ENCODE results near the gene MAML3. TPM values are rescaled to one million over a fixed set of nuclear protein-coding genes. Genes with fewer than 3 reads are reported as not detected.

MAML3 gene
- total RNA-seq, 5 donors from 2014 or later (not counting 1 experiment from before 2014, with no cell fraction given), result 2.0 to 3.4 (median 2.7) TPM

DNA sequence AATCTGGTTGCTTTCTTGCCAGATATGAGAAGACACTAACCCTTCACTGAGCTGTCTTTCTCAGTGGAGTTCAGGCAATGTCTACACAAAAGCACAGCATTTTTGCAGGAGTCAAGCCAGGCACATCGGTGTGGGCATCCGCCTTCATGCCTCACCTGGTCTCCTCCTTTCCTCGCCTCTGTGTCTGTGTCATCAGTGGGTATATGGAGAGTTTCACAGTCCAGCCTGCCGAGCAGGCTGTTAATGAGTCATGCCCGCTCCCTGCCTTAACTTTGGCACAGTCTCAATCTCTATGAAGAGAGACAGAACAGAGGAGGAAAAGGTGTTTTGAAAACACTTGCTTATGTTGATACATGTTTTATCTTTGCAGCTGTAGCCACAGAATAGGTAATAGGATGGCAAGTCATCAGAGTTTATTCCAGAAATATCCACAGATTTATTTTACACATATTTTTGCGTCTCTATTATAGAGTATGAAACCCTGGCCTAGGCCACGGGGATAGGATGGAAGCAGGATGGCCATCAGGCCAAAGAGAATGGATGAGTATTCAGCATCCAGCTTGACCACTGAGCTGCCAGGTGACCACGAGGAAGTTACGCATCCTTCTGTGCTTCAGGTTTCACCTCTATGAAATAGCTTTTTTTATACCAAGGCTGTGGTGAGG is 32.8 kb upstream of the MAML3 start:
- Histone ChIP-seq H3K4me3 (ENCODE audit: control insufficient read depth in 1 of 2, extremely low read depth in 1 of 2, low read length in 1 of 2) (no peak overlapping the region), H3K4me1 (ENCODE audit: control insufficient read depth in 1 of 2, extremely low read depth in 1 of 2, insufficient read depth in 2 of 2, low read length in 2 of 2) (no peaks in the 10 kb centered on the region), H3K9me3 (no peaks in the 10 kb centered on the region), H3K36me3 (ENCODE audit: control insufficient read depth in 2 of 2, extremely low read depth in 1 of 2, insufficient read depth in 1 of 2, low read length in 1 of 2) (no peaks in the 10 kb centered on the region), H3K27me3 (replicated peaks in 1 of 2; ENCODE audit: control insufficient read depth in 2 of 2, extremely low read depth in 1 of 2, insufficient read depth in 2 of 2, low read length in 1 of 2) (no peaks in the 10 kb centered on the region), H3K27ac (ENCODE audit: low read length) (no peak overlapping the region)
- Mint-ChIP-seq H3K9me3 (no peaks in the 10 kb centered on the region), H3K27me3 (no peaks in the 10 kb centered on the region), H3K4me3 (no peak overlapping the region), H3K36me3 (no peaks in the 10 kb centered on the region), H3K4me1 (no peaks in the 10 kb centered on the region), H3K27ac (no peak overlapping the region)
- ChIA-PET CTCF (no interaction called here), POLR2A (interaction anchor here in 1 of 2 donors (0.6 kb wide), 2 partner anchors 11 to 1128 kb away, joined by 3 read pairs; no protein-coding TSS in a partner anchor)
- 75% methylated on average over 1 of the region's 9 CpGs for WGBS (ENCODE audit: insufficient coverage)
- ATAC-seq (replicated peaks in 1 of 4), result no peak
- DNase-seq, result no peak

DNA sequence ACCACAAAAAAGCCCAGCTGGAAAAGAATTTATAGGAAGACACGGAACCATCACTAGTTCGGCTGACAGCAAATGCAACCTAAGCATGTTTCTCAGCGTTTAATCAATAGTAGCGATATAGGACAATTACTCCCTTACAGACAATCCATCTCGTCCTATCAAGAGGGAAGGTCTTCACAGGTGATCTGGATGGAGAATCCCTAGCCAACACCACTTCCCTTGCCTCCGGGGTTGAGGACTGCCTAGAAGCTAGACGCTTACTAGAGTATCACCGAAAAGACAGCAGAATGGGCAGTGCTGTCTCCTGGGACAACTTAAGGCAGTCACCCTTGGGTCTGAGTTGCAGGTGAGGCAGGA is 32.1 kb upstream of the MAML3 start:
- Histone ChIP-seq H3K9me3 (no peaks in the 10 kb centered on the region), H3K4me3 (ENCODE audit: control insufficient read depth in 1 of 2, extremely low read depth in 1 of 2, low read length in 1 of 2) (no peak overlapping the region), H3K27ac (ENCODE audit: low read length) (no peak overlapping the region), H3K4me1 (ENCODE audit: control insufficient read depth in 1 of 2, extremely low read depth in 1 of 2, insufficient read depth in 2 of 2, low read length in 2 of 2) (no peaks in the 10 kb centered on the region), H3K27me3 (replicated peaks in 1 of 2; ENCODE audit: control insufficient read depth in 2 of 2, extremely low read depth in 1 of 2, insufficient read depth in 2 of 2, low read length in 1 of 2) (no peaks in the 10 kb centered on the region), H3K36me3 (ENCODE audit: control insufficient read depth in 2 of 2, extremely low read depth in 1 of 2, insufficient read depth in 1 of 2, low read length in 1 of 2) (no peaks in the 10 kb centered on the region)
- Mint-ChIP-seq H3K4me1 (no peaks in the 10 kb centered on the region), H3K36me3 (no peaks in the 10 kb centered on the region), H3K27me3 (no peaks in the 10 kb centered on the region), H3K4me3 (no peak overlapping the region), H3K27ac (no peak overlapping the region), H3K9me3 (no peaks in the 10 kb centered on the region)
- ATAC-seq (replicated peaks in 1 of 4), result no peak
- ChIA-PET CTCF (no interaction called here), POLR2A (no interaction called here)
- WGBS (ENCODE audit: insufficient coverage), result 91% methylated on average over 6 of the region's 8 CpGs
- DNase-seq, result no peak

DNA sequence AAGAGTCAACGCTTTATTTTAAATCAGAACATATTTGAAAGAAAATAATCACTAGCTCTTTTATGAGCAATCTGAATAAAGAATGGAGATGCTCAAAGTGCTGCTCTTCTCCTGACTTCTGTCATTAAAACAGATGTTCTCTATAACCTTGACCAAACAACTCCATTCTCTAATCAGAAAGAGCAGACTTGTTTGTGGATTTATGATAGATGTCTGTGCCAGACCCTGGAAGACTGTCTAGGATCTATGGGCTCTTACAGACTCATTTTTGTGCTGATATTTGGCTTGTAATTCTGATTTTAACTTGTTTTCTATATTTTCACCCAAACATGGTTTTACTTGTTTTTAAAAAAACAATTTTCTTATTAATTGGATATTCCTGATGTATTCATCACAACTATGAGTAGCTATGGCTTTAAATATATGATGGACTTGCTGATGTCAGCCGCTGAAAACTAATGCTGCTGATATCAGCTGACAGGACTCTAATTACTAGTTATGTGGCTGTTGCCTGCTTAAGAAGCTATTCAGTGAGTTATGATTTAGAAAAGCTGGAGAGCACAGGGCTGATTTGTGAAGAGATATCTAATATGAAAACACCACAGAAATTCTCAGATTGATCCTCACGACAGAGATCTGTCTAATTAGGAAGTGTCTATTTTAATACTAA is 31.6 kb upstream of the MAML3 start:
- Mint-ChIP-seq H3K27ac (no peak overlapping the region), H3K4me3 (no peak overlapping the region), H3K27me3 (no peaks in the 10 kb centered on the region), H3K9me3 (no peaks in the 10 kb centered on the region), H3K4me1 (no peaks in the 10 kb centered on the region), H3K36me3 (no peaks in the 10 kb centered on the region)
- ChIA-PET CTCF (no interaction called here), POLR2A (no interaction called here)
- H3K27ac ChIP-seq (ENCODE audit: low read length), result no peak overlapping the region
- H3K4me3 ChIP-seq (ENCODE audit: control insufficient read depth in 1 of 2, extremely low read depth in 1 of 2, low read length in 1 of 2), result no peak overlapping the region
- ATAC-seq (replicated peaks in 1 of 4) (no peak), DNase-seq (no peak)
- H3K4me1 ChIP-seq (ENCODE audit: control insufficient read depth in 1 of 2, extremely low read depth in 1 of 2, insufficient read depth in 2 of 2, low read length in 2 of 2), result no peaks in the 10 kb centered on the region
- no peaks in the 10 kb centered on the region for H3K9me3 ChIP-seq
- no CpG with 5 or more reads among the region's 3 CpGs for WGBS (ENCODE audit: insufficient coverage)
- H3K27me3 ChIP-seq (replicated peaks in 1 of 2; ENCODE audit: control insufficient read depth in 2 of 2, extremely low read depth in 1 of 2, insufficient read depth in 2 of 2, low read length in 1 of 2), result no peaks in the 10 kb centered on the region
- no peaks in the 10 kb centered on the region for H3K36me3 ChIP-seq (ENCODE audit: control insufficient read depth in 2 of 2, extremely low read depth in 1 of 2, insufficient read depth in 1 of 2, low read length in 1 of 2)

DNA sequence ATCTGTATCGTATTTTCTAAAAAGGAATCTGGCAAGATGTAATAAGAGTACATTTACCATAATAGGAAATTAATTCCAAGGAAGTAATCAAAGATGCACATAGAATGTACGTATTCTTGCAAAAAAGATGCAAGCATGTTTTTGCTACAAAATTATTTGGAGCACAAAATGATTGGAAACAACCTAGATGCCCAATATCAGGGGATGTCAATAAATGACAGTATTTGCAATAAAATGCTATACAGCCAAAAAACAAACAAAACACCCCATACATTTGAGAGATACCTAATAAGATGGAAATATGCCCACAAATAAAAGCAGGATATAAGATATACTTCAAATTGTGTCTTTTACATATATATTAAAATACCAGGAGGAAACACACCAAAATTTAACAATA is 29.3 kb upstream of the MAML3 start:
- CTCF ChIA-PET, result interaction anchor here in 1 of 2 donors (0.6 kb wide), 1 partner anchor 110 kb away, joined by 3 read pairs; no protein-coding TSS in a partner anchor
- H3K27me3 Mint-ChIP-seq, result peaks cover 0 to 3% of the 10 kb centered on the region in 2 donors
- POLR2A ChIA-PET, result no interaction called here

DNA sequence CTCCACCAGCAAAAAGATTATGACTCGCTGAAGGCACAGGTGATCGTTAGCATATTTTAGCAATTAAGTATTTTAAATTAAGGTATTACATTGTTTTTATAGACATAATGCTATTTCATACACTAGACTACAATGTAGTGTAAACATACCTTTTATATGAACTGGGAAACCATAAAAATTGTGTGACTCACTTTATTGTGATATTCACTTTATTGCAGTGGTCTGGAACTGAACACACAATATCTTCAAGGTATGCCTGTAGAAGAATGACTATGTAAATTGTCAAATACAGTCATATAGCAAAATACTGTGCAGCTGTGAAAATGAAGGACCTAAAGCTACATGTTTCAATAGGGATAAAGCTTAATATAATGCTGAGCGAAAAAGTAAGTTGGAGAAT is 26.6 kb upstream of the MAML3 start:
- ATAC-seq (replicated peaks in 1 of 4), result no peak
- Histone ChIP-seq H3K36me3 (ENCODE audit: control insufficient read depth in 2 of 2, extremely low read depth in 1 of 2, insufficient read depth in 1 of 2, low read length in 1 of 2) (no peaks in the 10 kb centered on the region), H3K9me3 (no peaks in the 10 kb centered on the region), H3K4me3 (ENCODE audit: control insufficient read depth in 1 of 2, extremely low read depth in 1 of 2, low read length in 1 of 2) (no peak overlapping the region), H3K4me1 (ENCODE audit: control insufficient read depth in 1 of 2, extremely low read depth in 1 of 2, insufficient read depth in 2 of 2, low read length in 2 of 2) (no peaks in the 10 kb centered on the region), H3K27ac (ENCODE audit: low read length) (no peak overlapping the region), H3K27me3 (replicated peaks in 1 of 2; ENCODE audit: control insufficient read depth in 2 of 2, extremely low read depth in 1 of 2, insufficient read depth in 2 of 2, low read length in 1 of 2) (peaks cover 0 to 4% of the 10 kb centered on the region in 2 experiments)
- no CpG with 5 or more reads among the region's 3 CpGs for WGBS (ENCODE audit: insufficient coverage)
- Mint-ChIP-seq H3K4me1 (no peaks in the 10 kb centered on the region), H3K9me3 (no peaks in the 10 kb centered on the region), H3K4me3 (no peak overlapping the region), H3K27ac (no peak overlapping the region), H3K36me3 (no peaks in the 10 kb centered on the region), H3K27me3 (peaks cover 0 to 8% of the 10 kb centered on the region in 2 donors)
- DNase-seq, result no peak
- CTCF ChIA-PET, result no interaction called here
- POLR2A ChIA-PET, result interaction anchor here in 1 of 2 donors (0.6 kb wide), 1 partner anchor 16 kb away, joined by 3 read pairs; no protein-coding TSS in a partner anchor

More for the DNA sequence above, 29.3 kb upstream of the MAML3 start:
- Histone ChIP-seq H3K27ac (ENCODE audit: low read length) (no peak overlapping the region), H3K9me3 (no peaks in the 10 kb centered on the region), H3K4me1 (ENCODE audit: control insufficient read depth in 1 of 2, extremely low read depth in 1 of 2, insufficient read depth in 2 of 2, low read length in 2 of 2) (no peaks in the 10 kb centered on the region), H3K4me3 (ENCODE audit: control insufficient read depth in 1 of 2, extremely low read depth in 1 of 2, low read length in 1 of 2) (no peak overlapping the region), H3K27me3 (replicated peaks in 1 of 2; ENCODE audit: control insufficient read depth in 2 of 2, extremely low read depth in 1 of 2, insufficient read depth in 2 of 2, low read length in 1 of 2) (peaks cover 0 to 2% of the 10 kb centered on the region in 2 experiments), H3K36me3 (ENCODE audit: control insufficient read depth in 2 of 2, extremely low read depth in 1 of 2, insufficient read depth in 1 of 2, low read length in 1 of 2) (no peaks in the 10 kb centered on the region)
- Mint-ChIP-seq H3K36me3 (no peaks in the 10 kb centered on the region), H3K4me1 (no peaks in the 10 kb centered on the region), H3K27ac (no peak overlapping the region), H3K4me3 (no peak overlapping the region), H3K9me3 (no peaks in the 10 kb centered on the region)
- no CpG with 5 or more reads among the region's 2 CpGs for WGBS (ENCODE audit: insufficient coverage)
- ATAC-seq (replicated peaks in 1 of 4), result no peak
- no peak for DNase-seq

DNA sequence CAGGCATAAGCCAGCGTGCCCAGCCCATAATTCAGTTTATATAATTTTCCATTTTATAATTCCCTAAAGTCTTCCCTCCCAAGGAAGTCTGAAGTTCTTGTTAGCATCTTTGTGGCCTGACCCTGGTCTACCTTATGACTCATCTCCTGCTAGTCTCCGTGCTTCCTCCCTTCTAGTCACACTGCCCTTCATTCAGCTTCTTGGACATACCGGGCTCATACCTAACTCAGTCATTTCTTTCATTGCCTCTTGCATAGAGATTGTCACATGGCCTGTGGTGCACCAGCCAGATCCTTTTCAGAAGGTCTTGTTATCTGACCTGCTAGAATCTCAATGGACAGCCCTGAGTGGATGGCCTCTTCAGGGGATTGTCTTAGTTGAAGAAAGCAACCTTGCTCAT is 22.8 kb upstream of the MAML3 start:
- Histone ChIP-seq H3K27ac (ENCODE audit: low read length) (no peak overlapping the region), H3K4me1 (ENCODE audit: control insufficient read depth in 1 of 2, extremely low read depth in 1 of 2, insufficient read depth in 2 of 2, low read length in 2 of 2) (no peaks in the 10 kb centered on the region), H3K36me3 (ENCODE audit: control insufficient read depth in 2 of 2, extremely low read depth in 1 of 2, insufficient read depth in 1 of 2, low read length in 1 of 2) (no peaks in the 10 kb centered on the region), H3K4me3 (ENCODE audit: control insufficient read depth in 1 of 2, extremely low read depth in 1 of 2, low read length in 1 of 2) (no peak overlapping the region), H3K9me3 (no peaks in the 10 kb centered on the region), H3K27me3 (replicated peaks in 1 of 2; ENCODE audit: control insufficient read depth in 2 of 2, extremely low read depth in 1 of 2, insufficient read depth in 2 of 2, low read length in 1 of 2) (peaks cover 0 to 4% of the 10 kb centered on the region in 2 experiments)
- CTCF ChIA-PET, result interaction anchor here in 1 of 2 donors (0.7 kb wide), 1 partner anchor 28 kb away, joined by 6 read pairs; no protein-coding TSS in a partner anchor
- 69% methylated on average over 2 of the region's 3 CpGs for WGBS (ENCODE audit: insufficient coverage)
- no peaks in the 10 kb centered on the region for H3K4me1 Mint-ChIP-seq
- POLR2A ChIA-PET, result no interaction called here
- peaks cover 0 to 8% of the 10 kb centered on the region in 2 donors for H3K27me3 Mint-ChIP-seq
- no peak overlapping the region for H3K4me3 Mint-ChIP-seq
- H3K36me3 Mint-ChIP-seq, result no peaks in the 10 kb centered on the region
- H3K27ac Mint-ChIP-seq, result no peak overlapping the region
- no peak for ATAC-seq (replicated peaks in 1 of 4)
- DNase-seq, result no peak
- no peaks in the 10 kb centered on the region for H3K9me3 Mint-ChIP-seq

Data from T-cell (primary cell).